Coronary artery (tissue), 2 donors: ENCODE data around the gene COL2A1.

Source experiments
- DNase-seq: peaks from one replicate; pipeline ENCODE4 v3.0.0-alpha.2; 2017; ENCODE audit warnings: low spot score
- H3K27ac ChIP-seq, 2 donors: fragments of 200-600 bp; sonication (generic); one replicate each; pipeline ENCODE4 v1.5.1; 2016 to 2019
- H3K4me3 ChIP-seq: fragments of 200-600 bp; sonication (generic); 2 replicates; pipeline ENCODE4 v1.5.1; 2016; ENCODE audit warnings: mild to moderate bottlenecking, moderate library complexity
- TF ChIP-seq, protein P1 (sequence below): fragments of 200-600 bp; sonication (generic); IDR thresholded peaks from one replicate; pipeline ENCODE4 v1.5.1; 2019; ENCODE audit warnings: antibody characterized with exemption

The COL2A1 gene

DNA sequence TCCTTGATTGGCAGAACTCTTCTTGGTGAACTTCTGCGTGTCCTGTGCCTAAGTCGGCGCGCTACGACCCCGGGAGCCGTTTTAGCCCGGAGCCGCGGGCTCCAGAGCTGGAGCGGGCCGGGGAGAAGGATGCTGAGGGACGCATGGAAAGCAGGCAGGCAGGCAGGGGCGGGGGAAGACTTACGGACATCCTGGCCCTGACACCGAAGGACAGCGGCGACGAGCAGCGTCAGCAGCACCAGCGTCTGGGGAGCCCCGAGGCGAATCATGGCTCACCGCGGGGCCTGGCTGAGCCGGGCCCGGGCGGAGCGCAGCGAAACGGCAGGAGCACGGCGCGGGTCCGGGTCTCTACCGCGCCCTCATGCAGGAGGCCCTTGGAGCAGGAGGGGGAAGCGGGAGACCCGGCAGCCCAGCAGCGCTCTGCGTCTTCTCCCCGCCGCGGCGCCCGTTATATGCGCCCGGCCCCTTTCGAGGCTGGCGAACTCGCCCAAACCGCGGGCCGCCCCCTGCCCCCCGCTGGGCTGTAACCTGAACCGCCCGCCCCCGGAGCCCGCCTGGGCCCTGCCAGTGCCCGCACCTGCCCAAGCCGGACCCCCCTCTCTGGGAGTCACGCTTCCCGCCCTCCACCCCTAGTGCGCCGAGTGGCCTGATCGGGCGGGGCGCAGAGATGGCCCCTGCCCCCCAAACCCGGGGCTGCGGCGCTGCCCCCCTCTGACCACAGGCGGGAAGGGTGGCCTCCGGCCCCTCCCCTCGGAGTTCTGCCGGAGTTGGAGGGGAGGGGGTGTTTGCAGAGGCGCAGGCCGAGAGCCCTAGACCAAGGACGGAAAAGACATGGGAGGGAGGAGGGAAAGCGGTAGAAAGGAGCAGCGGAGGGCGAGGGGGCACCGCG is at the start of gene COL2A1:
COL2A1 (minus strand) TSS at position 424 of the 889 bp plus-strand sequence; CDS start at position 269, 155 bp downstream.
- Histone ChIP-seq H3K4me3 (peak within 1 kb of the TSS; percentile 65), H3K27ac (no peak within 1 kb of the TSS)
- TF ChIP-seq, protein P1, sequence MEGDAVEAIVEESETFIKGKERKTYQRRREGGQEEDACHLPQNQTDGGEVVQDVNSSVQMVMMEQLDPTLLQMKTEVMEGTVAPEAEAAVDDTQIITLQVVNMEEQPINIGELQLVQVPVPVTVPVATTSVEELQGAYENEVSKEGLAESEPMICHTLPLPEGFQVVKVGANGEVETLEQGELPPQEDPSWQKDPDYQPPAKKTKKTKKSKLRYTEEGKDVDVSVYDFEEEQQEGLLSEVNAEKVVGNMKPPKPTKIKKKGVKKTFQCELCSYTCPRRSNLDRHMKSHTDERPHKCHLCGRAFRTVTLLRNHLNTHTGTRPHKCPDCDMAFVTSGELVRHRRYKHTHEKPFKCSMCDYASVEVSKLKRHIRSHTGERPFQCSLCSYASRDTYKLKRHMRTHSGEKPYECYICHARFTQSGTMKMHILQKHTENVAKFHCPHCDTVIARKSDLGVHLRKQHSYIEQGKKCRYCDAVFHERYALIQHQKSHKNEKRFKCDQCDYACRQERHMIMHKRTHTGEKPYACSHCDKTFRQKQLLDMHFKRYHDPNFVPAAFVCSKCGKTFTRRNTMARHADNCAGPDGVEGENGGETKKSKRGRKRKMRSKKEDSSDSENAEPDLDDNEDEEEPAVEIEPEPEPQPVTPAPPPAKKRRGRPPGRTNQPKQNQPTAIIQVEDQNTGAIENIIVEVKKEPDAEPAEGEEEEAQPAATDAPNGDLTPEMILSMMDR = no peak
- no peak for DNase-seq

DNA sequence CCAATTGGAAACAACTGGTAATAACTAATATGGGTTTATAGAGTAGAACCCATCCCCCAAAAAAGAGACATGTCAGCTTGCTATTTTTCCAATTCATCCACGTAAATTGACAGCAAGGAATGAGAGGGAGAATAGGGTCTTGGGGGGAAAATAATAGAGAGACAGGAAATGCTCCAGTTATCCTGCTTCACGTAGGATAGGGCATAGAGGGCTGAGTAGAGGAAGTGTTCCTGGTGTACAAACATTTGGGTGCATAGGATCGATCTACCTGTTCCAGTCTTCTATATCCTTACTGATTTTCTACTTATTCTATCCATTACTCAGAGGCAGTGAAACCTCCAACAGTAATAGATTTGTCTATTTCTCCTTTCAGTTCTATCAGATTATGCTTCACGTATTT is 49.6 kb upstream of the COL2A1 start:
- no peak for DNase-seq
- H3K4me3 ChIP-seq = no peak overlapping the region
- TF ChIP-seq, protein P1 = no peak
- no peak overlapping the region for H3K27ac ChIP-seq

DNA sequence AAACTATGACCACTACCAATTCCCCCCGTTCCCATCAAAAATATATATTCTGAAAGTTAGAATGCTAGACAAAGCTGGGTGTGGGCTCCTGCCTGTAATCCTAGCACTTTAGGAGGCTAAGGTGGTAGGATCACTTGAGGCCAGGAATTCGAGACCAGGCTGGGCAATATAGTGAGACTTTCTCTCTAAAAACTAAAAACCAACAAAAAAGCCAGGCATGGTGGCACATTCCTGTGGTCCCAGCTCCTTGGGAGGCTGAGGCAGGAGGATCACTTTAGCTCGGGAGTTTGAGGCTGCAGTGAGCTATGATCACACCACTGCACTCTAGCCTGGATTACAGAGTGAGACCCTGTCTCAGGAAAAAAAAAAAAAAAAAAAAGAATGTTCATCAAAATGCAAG is 48.8 kb upstream of the COL2A1 start:
- Histone ChIP-seq H3K4me3 (no peak overlapping the region), H3K27ac (no peak overlapping the region)
- DNase-seq = no peak
- TF ChIP-seq, protein P1 = no peak

DNA sequence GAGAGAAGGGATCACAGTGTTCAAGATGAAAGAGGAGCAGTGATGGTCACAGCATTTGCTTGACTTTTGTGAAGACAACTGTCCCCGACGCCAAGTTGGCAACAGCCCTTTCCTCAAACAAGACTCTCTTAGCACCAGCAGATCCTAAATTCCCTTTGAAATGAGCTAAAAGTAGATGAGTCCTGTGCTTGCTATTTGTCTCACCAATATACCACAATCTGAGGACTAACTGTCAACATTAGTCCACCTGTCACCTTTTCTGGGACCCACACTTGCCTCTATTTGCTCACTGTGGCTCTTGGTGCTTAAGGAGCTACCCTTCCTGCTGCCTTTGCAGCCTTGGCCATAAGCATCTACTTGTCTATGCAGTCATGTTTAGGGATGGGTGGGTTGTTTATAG is 47.4 kb upstream of the COL2A1 start:
- no peak for DNase-seq
- Histone ChIP-seq H3K4me3 (no peak overlapping the region), H3K27ac (no peak overlapping the region)
- TF ChIP-seq, protein P1 = no peak

DNA sequence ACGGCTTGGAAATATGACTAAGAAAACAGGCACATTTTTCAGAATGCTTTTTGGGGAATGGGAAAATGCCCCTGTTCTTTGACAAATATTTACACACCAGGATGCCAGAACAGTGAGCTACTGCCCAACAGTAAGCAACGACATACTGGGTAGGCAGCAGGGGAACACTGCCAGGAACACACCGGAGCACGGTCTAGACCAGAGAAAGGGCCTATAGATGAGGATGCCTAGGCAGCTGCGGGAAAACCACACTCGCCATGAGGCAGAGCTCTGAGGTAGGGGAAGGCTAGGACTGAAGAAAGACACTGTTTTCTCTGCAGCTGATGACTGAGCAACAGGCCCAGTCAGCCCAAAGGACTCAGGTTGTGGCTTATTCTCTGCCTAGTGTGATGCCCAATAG is 45.9 kb upstream of the COL2A1 start:
- Histone ChIP-seq H3K4me3 (no peak overlapping the region), H3K27ac (no peak overlapping the region)
- DNase-seq = no peak
- TF ChIP-seq, protein P1 = no peak

DNA sequence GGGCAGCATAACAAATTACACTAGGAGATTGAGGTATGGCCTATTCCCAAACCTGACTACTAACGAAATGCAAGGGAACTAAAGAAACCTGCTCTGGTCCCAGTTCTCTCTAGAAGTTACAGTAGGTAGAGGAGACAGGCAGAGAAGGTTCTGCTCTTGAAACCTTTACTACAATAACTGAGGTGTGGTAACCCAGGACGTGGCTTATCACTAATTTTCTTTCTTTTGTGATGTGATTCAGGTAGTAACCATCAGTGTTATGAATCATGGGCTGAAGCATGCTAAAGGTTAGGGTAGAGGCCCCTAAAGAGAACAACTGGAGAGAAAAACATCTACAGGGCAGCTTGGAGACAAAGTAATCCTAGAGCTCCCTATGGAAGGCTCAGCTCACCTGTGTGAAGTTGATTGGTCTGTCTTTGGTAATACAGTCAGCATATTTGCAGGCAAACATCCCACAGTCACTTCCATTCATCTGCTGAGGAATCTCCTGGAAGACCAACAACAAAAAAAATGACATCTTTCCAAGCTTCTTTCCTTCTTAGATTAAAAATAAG is 41.8 kb upstream of the COL2A1 start:
- DNase-seq = no peak
- TF ChIP-seq, protein P1 = no peak
- Histone ChIP-seq H3K27ac (no peak overlapping the region), H3K4me3 (no peak overlapping the region)
